Fibroblast of gingiva (primary cell): Measurements from ENCODE around the gene OR2G3.

Experiments used
- DNase-seq: peaks from one replicate; pipeline ENCODE4 v3.0.0-alpha.2; 2011; ENCODE audit warnings: low read depth

OR2G3 gene

DNA sequence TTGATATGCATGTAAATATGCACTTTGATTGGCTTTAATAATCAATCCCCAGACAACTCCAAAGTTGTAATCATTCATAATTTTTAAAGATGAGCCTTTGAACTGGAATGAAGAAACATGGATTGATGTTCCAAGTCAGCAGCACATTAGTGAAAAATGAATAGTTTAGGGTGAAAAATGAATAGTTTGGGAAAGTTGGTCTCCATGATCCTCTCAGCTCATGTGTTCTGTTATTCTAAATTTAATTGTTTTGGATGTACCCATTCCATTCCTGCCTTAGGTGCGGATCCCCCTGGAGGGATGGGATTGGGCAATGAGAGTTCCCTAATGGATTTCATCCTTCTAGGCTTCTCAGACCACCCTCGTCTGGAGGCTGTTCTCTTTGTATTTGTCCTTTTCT, at the start of gene OR2G3:
OR2G3 (plus strand) TSS at position 301 of the 400 bp plus-strand sequence; CDS start at position 301, 0 bp downstream.
- DNase-seq, result no peak

DNA sequence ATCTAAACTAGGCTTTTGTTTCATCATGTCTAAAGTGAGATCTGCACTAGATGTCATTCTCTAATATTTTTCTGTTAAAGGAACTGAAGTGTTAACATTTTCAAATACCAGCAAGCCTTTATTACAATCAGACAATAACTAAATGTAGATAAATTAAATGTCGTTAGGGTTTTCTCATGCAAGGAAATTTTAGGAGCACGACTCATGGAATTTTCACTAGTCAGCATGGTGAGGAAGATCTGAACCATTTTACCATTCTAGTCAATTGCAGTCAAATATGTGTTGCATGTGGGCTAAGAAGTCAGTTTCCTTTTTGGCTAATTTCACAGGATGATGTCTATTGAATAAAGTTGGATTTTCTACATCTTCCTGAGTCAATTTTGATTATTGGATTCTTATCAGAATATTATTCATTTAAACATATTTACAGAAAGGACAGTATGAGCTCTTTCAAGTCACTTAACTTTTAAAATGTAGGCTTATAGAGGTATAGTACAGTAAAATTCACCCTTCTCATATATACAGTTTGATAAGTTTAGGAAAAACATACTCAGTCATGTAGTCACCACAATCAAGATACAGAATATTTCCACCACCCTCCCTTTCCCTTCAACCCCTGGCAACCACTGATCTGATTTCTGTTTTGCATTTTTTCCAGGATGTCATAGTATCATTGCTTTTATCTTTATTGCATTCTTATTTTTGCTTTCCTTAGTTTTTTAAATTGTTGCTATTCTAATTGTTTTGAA, 47.3 kb upstream of the OR2G3 start:
- DNase-seq, result no peak

DNA sequence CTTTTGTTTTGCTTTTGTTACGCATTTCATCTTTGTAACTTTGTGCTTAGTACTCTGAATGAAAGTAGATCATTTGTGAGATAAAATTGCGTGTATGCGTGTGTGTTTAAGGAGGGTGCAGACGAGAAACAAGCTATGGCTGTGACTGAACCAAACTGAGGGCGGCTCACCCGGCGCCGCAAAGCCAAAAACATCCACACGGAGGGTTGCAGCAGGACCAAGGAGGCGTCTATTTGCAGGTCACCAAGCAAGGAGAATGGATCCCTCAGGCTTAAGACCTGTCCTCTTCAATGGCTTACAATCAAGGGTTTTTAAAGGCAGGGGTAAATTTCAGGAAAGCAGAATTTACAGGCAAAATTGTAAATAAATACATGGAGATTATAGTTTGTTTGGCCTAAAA, 43.7 kb upstream of the OR2G3 start:
- DNase-seq, result no peak

DNA sequence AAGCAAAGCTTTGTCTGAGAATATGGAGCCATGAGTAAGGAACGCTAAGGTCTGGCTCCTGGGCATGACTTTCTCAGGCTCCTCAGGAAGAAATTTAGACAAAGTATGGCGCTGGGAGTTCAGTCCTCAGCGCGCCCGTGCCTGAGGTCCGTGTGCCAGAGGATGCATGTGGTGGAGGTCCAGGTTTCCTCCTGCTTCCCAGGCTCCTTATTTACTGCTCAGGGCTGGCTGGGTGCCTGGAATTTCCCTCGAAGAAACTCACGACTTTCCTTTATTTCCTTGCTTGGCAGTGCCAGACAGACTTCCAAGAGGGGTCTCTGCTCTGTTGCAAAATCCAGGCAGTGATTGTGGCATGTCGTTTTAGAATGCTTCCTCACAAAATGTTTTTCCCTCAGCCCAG, 43.2 kb upstream of the OR2G3 start:
- no peak for DNase-seq

DNA sequence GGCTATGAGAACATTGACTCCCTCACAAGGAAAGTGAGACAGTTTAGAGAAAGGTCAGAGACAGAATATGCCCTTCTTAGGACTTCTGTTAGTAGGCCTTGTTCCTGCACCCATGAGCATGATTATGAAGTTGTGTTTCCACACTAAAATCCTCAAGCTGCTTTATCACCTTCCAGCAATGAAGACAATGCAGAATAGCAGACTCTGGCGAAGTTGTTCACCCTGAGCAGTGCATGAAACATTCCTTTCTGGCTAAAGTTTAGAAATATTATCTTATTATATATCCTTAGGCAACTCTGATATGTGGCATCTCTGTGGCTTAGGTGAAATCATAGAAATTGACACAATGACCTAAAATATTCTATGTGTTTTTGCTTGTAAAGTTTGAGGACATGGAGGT, 31.1 kb upstream of the OR2G3 start:
- no peak for DNase-seq

- no peak for DNase-seq
Observed at GRCh38 chr1:247574664-247575063, 30.7 kb upstream of the OR2G3 start.

- no peak for DNase-seq
Observed at GRCh38 chr1:247576514-247576913, 28.9 kb upstream of the OR2G3 start.

- DNase-seq, result no peak
Observed at GRCh38 chr1:247578946-247579460, 26.4 kb upstream of the OR2G3 start.

- DNase-seq, result no peak
Observed at GRCh38 chr1:247588060-247588459, 17.3 kb upstream of the OR2G3 start, which contains the start of gene OR2G2. OR2G2 (plus strand) TSS chr1:247588360; CDS start chr1:247588360, 0 bp downstream.

GRCh38 chr1:247613405-247613804, 8.0 kb downstream of the OR2G3 start:
- no peak for DNase-seq

DNA sequence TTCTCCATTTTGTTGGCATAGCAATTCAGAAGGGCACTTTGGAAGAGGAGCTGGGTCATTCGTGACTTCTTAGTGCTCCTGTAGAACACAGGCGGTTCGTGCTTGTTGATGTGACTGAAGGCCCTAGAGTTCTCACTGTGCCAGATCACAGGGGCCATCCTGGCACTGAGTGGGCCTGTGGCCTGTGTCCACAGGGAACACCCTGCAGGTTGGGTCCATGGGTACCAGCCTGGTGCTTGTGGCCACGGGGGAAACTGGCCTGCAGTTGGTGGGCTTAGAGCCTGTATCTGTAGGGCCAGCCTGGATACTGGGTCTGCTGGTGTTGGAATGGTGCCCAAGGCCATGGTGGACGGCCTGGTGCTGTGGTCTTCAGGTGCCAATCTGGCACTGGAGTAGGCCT, 9.2 kb downstream of the OR2G3 start:
- DNase-seq, result no peak

- DNase-seq, result no peak
Observed at GRCh38 chr1:247627951-247628350, 22.6 kb downstream of the OR2G3 start.

GRCh38 chr1:247638011-247638410, 32.6 kb downstream of the OR2G3 start:
- no peak for DNase-seq

DNA sequence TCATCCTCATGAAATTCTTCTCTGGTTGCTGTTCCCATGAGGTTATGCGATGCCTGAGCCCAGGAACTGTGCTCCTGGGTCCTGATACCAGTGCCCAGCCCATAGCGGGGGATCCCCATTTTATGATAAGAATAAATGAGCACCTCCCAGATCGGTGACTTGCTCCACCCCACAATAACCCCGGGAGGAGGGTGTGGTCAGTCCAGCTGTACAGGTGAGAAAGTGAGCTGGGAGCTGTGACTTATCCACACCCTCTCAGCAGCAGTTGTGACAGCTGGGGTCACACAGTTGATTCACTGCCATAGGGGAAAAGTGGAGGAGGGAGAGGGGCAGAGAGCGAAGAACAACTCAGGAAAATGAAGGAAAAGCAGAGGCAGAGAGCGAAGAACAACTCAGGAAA, 33.4 kb downstream of the OR2G3 start:
- DNase-seq, result no peak

DNA sequence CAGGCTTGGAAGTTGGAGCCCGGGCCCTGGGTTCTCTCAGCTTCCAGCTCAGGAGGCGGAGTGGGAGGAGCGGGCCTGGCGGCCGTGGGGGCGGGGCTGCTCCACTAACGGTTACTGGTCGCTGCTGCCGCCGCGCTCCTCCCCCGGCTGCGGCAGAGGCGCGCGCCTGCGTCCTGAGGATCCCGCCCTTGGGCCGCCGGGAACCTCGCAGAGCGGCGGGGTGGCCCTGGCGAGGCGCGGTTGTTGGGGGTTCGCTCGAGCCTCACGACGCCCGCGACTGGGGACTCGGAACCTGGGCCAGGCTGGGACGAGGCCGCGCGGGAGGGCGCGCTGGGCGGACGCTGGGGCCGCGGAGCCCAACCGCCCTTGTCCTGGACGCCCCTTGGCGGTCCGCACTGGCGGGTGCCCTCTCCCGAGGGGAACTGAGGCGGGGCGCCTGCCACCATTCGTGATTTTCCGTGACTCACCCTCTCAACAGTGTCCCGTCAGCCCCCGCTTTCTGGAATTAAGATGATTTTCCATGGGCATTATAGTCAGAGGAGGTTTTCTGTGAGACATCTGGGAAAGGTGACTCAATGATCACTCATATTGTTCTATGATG, 34.1 kb downstream of the OR2G3 start:
- DNase-seq, result no peak

DNA sequence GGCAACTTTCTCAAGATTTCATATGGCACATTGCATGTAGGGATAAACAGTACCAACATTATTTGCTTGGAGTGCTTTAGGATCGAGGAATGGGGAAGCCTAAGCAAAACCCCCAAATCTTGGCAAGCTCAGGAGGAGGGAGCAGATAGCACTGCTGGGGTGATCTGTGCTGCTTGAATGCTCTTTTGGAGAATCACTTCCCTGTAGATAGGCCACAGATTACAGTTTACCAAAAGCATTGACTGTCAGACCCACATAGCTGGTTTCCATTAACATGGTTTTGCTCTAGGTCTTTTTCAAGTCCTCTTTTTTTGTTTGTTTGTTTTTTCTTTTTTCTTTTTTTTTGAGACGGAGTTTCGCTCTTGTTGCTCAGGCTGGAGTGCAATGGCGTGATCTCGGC, 37.4 kb downstream of the OR2G3 start:
- no peak for DNase-seq

- DNase-seq, result no peak
Observed at GRCh38 chr1:247646867-247647266, 41.5 kb downstream of the OR2G3 start.

- no peak for DNase-seq
Observed at GRCh38 chr1:247647864-247648263, 42.5 kb downstream of the OR2G3 start.

- DNase-seq, result no peak
Observed at GRCh38 chr1:247653040-247653439, 47.7 kb downstream of the OR2G3 start.
